ENCODE data around the gene MAGEA8. TPM values are rescaled to one million over a fixed set of nuclear protein-coding genes. Genes with fewer than 3 reads are reported as not detected.
"Not testable (repeated sequence)": the region's sequence is repeated elsewhere in the genome, so short reads cannot be mapped to it uniquely, and the experiment has no call there.

MAGEA8 gene
- total RNA-seq, 1 experiment from 2014 or later: not detected

- DNase-seq (ENCODE audit: low spot score): peak; percentile 2
Measured at GRCh38 chrX:149903889-149904748, 23.1 kb downstream of the MAGEA8 start.

- DNase-seq (ENCODE audit: low spot score): no peak
Measured at GRCh38 chrX:149908308-149908707, 27.3 kb downstream of the MAGEA8 start.

DNA sequence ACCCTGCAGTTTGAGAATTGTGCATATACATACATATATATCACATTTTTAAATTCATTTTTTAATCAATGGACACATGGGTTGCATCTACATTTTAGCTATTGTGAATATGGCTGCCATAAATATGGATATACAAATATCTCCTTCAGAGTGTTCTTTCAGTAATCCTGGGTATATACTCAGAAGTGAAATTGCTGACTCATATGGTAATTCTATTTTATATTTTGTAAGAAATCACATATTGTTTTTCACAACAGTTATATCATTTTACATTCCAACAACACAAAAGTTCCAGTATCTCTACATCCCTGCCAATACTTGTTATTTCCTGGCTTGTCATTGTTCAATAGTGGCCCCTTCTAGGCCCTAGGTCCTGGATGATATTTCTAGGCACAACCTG lies 27.7 kb downstream of the MAGEA8 start:
- no peak for DNase-seq (ENCODE audit: low spot score)

DNA sequence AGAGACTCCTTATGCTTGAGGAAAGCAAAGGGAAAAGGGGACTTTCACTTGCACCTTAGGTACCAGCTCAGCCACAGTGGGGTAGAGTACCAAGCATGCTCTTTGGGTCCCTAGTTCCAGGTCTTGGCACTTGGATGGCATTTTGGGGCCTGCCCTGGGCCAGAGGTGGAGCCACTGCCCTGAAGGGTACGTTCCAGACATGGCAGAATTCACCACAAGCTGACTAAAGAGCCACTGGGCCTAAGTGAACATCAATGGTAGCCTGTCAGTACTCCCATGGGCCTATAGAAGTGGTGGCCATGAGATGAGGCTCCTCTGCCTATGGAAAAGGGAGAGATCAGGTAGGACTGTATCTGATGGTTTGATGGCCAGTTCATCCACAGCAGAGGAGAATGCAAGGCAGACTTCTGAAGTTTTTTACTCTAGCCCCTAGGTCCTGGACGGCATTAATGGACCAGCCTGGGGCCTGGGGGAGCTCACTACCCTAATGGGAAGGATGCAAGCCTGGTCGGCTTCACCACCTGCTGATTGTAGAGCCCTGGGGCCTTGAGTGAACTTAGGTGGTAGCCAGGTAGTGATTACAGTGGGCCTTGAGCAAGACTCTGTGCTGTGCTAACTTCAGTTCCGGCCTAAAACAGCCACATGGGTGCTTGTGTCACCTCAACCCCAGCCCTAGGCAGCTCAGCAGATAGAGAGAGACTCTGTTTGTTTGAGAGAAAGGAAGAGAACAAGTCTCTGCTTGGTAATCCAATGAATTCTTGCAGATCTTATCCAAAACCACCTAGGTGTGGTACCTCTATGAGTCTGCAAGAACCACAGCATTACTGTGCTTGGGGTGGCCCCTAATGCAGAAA lies 28.6 kb downstream of the MAGEA8 start:
- no peak for DNase-seq (ENCODE audit: low spot score)

DNA sequence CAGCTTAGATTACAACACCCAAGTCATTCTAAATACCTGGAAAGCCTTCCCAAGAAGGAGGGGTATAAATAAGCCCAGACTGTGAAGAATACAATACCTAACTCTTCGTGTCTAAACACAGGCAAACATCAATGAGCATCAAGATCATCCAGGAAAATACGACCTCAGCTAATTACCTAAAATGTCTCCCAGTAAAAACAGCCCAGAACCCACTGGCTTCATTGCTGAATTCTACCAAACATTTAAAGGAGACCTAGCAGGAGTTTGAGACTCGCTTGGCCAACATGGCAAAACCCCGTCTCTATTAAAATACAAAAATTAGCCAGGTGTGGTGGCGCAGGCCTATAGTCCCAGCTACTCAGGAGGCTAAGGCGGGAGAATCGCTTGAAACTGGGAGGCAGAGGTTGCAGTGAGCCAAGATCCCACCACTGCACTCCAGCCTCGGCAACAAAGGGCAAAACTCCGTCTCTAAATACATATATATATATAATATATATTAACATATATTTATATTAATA lies 29.3 kb downstream of the MAGEA8 start:
- DNase-seq (ENCODE audit: low spot score): no peak

DNA sequence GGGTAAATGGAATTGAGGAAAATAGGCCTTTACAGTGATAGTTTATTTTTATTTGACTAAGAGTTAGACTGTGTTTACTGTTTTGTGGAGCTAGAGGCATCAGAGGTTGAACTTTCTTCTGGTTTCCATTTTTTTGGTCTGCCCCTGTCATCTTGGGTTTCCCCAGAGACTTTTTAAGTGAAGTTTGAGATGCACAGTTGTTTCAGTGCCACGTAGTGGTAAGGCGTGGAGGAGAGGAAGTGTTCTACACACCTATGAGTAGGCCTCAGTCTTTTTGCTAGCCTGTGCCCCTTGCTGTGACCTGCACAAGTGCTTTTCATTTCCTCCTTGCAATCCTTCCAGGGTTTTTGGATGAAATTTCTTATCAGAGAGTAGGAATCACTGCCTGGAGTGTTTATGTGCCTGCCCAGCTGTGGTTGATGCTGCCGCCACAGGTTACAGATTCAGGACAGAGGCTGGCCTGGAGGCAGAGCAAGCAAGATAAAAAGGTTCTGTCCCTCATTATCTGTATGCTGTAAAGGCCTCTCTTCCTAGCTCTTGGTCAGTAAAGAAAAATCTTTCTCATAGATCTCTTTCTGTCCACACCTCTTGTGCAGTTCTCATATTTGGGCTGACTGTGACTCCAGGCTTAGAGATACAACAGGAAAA lies 35.9 kb downstream of the MAGEA8 start:
- no peak for DNase-seq (ENCODE audit: low spot score)

DNA sequence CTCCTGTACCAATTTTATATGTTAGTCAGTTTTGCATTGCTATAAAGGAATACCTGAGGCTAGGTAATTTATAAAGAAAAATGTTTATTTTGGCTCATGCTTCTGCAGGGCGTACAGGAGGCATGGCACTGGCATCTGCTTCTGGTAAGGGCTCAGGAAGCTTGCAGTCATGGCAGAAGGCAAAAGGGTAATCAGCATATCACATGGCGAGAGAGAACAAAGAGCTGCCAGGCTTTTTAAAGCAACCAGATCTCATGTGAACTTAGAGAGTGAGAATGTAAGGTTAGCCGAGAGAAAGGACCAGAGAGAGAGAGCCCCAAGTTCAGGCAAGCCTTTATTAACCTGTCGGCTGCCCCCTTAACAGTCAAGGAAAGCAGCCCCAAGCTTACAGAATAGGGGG lies 42.9 kb downstream of the MAGEA8 start:
- not testable (repeated sequence) for DNase-seq (ENCODE audit: low spot score)

- DNase-seq (ENCODE audit: low spot score): not testable (repeated sequence)
Measured at GRCh38 chrX:149924434-149924833, 43.5 kb downstream of the MAGEA8 start.

GRCh38 chrX:149927245-149927963 lies 46.4 kb downstream of the MAGEA8 start:
- DNase-seq (ENCODE audit: low spot score): not testable (repeated sequence)

DNA sequence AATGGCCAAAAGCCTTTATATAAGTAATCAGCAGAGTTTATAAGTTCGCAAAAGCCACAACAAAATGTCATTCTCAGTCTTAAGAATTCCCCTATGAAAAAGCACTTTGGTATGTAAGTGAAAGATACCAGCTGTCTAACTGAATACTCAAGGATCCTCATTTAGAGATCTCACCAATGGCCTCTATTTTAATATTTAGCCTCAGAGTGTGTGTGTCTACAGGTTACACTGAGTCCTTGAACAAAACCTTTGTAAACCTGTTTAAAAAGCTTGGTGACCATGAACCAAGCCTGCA lies 46.9 kb downstream of the MAGEA8 start:
- not testable (repeated sequence) for DNase-seq (ENCODE audit: low spot score)

DNA sequence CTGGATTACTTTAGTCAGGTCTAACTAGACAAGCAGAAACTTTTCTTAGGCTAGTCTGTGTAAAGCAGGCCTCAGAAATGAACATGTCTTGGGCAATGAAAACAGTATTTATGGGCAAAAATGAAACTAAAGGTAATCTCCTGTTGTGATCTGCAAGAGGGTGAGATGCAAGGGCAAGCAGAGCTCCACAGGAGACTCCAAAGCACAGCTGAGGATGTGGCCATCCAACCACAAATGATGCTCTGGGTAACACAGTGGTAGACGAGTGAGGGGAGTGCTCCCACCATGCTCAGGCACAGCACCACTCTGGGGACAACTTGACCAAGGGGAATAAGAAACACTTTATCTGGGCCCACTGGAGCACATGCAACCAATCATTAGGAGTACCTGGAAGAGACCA lies 47.7 kb downstream of the MAGEA8 start:
- not testable (repeated sequence) for DNase-seq (ENCODE audit: low spot score)

DNA sequence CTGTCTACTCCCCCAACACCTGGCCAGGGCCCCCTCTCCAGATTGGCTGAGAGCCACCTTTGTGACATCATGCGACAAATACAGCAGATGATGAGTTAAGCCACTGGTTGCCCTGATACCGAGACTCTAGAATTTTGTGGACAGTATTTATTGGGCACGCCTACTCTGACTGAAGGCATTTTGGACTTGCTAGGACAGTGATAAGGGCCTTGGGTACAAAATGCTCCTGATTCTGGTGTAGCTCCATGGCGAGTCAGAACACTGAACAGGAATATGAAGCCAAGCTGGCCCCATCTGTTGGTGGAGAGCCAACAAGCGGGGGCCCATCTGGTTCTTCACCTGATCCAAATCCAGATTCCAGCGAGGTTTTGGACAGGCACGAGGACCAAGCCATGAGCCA lies 48.4 kb downstream of the MAGEA8 start, which contains the start of gene HSFX4:
Gene HSFX4, plus strand, starts transcription at position 174 of the 400 bp plus-strand sequence. Its CDS starts 72 bp downstream, at position 246.
- DNase-seq (ENCODE audit: low spot score): not testable (repeated sequence)

GRCh38 chrX:149931355-149931754 lies 50.4 kb downstream of the MAGEA8 start:
- DNase-seq (ENCODE audit: low spot score): not testable (repeated sequence)

DNA sequence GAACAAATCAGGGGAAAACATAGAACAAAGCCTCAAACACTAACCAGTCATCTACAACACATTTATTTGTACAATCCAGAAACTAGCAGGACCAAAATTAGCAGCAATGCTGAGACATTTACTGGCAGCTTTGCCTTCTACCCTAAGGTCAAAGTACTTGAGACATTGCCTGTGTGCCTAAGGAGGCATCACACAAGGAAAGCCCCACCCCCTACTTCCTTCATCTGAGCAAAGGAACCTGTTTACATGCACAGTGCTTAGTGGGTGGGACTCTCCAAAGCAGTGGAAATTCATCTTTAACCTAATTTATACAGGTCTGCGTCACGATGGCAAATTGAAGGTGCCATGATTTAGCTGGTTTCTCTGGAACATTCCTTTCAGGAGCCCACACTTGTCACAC lies 51.2 kb downstream of the MAGEA8 start:
- DNase-seq (ENCODE audit: low spot score): not testable (repeated sequence)

DNA sequence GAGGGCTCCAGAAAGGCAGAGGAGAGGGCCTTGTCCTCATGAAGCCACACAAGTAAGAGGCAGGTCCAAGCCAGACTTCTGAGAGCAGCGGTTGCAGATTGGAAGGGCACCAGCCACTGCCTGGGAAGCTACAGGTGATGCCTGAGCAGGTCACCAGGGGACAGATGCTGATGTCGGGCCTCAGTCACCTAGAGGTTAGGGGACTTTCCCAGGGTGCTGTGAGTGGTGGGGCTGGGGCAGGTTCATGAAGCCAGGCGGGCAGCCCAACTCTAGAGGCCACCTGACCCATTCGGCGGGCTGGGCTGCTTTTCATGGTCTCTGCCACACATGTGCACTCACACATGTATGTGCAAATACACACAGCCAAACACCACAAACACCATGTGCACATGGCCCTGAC lies 52.0 kb downstream of the MAGEA8 start:
- DNase-seq (ENCODE audit: low spot score): not testable (repeated sequence)

GRCh38 chrX:149933547-149933946 lies 52.6 kb downstream of the MAGEA8 start:
- not testable (repeated sequence) for DNase-seq (ENCODE audit: low spot score)

Other genes with a start within 250 kb of the MAGEA8 start
- 26.5 and 27.9 TPM in 2 replicates for gene TMEM185A, start 249.4 kb upstream of the MAGEA8 start, total RNA-seq (2014; rRNA removed; shearing (Covaris generic))
- not detected in 2 replicates for gene MAGEA11, start 169.1 kb upstream of the MAGEA8 start, total RNA-seq (2014; rRNA removed; shearing (Covaris generic))
- gene HSFX1, start 107.1 kb upstream of the MAGEA8 start, total RNA-seq (2014; rRNA removed; shearing (Covaris generic)): 0.19 and 0.84 TPM in 2 replicates
- not detected in 2 replicates for gene MAGEA9, start 99.3 kb upstream of the MAGEA8 start, total RNA-seq (2014; rRNA removed; shearing (Covaris generic))
- gene HSFX4, start 48.4 kb downstream of the MAGEA8 start, total RNA-seq (2014; rRNA removed; shearing (Covaris generic)): not detected in 2 replicates
- gene EOLA2, start 57.3 kb downstream of the MAGEA8 start, total RNA-seq (2014; rRNA removed; shearing (Covaris generic)): 39.2 and 42.5 TPM in 2 replicates